Natural killer cell (primary cell): Measurements from ENCODE around the gene TEAD1. TPM values are rescaled to one million over a fixed set of nuclear protein-coding genes. Genes with fewer than 3 reads are reported as not detected.

Experiments used
- ATAC-seq, 3 donors: fragments of 150-1000 bp in 2 of 3; fragments of 200-7000 bp in 1 of 3; cut with Tn5 transposase; 1 replicate in 1 of 3; 2 replicates in 2 of 3; pipeline ENCODE4 v1.10.0; 2021; ENCODE audit warnings: mild to moderate bottlenecking in 2 of 3, moderate library complexity in 2 of 3
- DNase-seq, 2 donors: peaks; one replicate each; pipeline versions ENCODE4 v3.0.0 to v3.0.0-alpha.2; 2013 to 2021; ENCODE audit warnings: mixed read lengths in 1 of 2
- H3K27ac ChIP-seq: one replicate; pipeline ENCODE4 v1.5.1; 2013; ENCODE audit warnings: mild to moderate bottlenecking, low read length
- H3K27me3 ChIP-seq: one replicate; pipeline ENCODE4 v1.6.1; 2013; ENCODE audit warnings: low read length; ENCODE audit not compliant: control insufficient read depth, insufficient read depth
- H3K36me3 ChIP-seq: one replicate; pipeline ENCODE4 v1.6.1; 2013; ENCODE audit warnings: low read length; ENCODE audit not compliant: control insufficient read depth, insufficient read depth
- H3K4me1 ChIP-seq: one replicate; pipeline ENCODE4 v1.6.1; 2013; ENCODE audit warnings: low read length; ENCODE audit not compliant: control insufficient read depth, insufficient read depth
- H3K4me3 ChIP-seq: one replicate; pipeline ENCODE4 v1.5.1; 2013; ENCODE audit warnings: low read length
- H3K9me3 ChIP-seq: one replicate; pipeline ENCODE4 v1.6.1; 2013; ENCODE audit warnings: low read length; ENCODE audit not compliant: control insufficient read depth, insufficient read depth
- H3K27ac Mint-ChIP-seq, 2 donors: one replicate each; pipeline ENCODE4 v1.8.0; 2022; ENCODE audit warnings: mild to moderate bottlenecking in 2 of 2, mixed read lengths in 2 of 2, moderate library complexity in 1 of 2
- H3K27me3 Mint-ChIP-seq, 2 donors: one replicate each; pipeline ENCODE4 v1.8.0; 2022; ENCODE audit warnings: low read depth in 2 of 2, mixed read lengths in 2 of 2
- H3K36me3 Mint-ChIP-seq: one replicate; pipeline ENCODE4 v1.8.0; 2022; ENCODE audit warnings: mixed read lengths
- H3K4me1 Mint-ChIP-seq, 2 donors: one replicate each; pipeline ENCODE4 v1.8.0; 2022; ENCODE audit warnings: mixed read lengths in 2 of 2
- H3K4me3 Mint-ChIP-seq: one replicate; pipeline ENCODE4 v1.8.0; 2022; ENCODE audit warnings: mild to moderate bottlenecking, moderate library complexity, mixed read lengths
- H3K9me3 Mint-ChIP-seq, 2 donors: one replicate each; pipeline ENCODE4 v1.8.0; 2022; ENCODE audit warnings: mixed read lengths in 2 of 2
- WGBS: methylation state at CpG from one replicate; pipeline ENCODE4 v1.1.7; 2013; ENCODE audit warnings: missing lambda C conversion rate; ENCODE audit not compliant: insufficient coverage; 5-methylcytosine and 5-hydroxymethylcytosine counted together
- intact Hi-C: fragments of 100-400 bp; cut with micrococcal nuclease; formaldehyde crosslinking; loops from one replicate; pipeline ENCODE4 v1.14.2; 2022
- total RNA-seq, 4 donors: library from RNA; stranded (reverse); fragments of 120-200 nt in 1 of 4; gene quantifications; one replicate each; pipeline versions ENCODE4 v1.2.3 to v1.2.4, GENCODE V29; 2013 to 2022
- TF ChIP-seq, protein P1 (sequence below): fragments of 200-600 bp; IDR thresholded peaks from one replicate; pipeline ENCODE4 v1.8.0; 2022; ENCODE audit warnings: antibody characterized with exemption

Gene TEAD1
- total RNA-seq, 3 donors from 2014 or later (not counting 1 experiment from before 2014, with no cell fraction given) = not detected

DNA sequence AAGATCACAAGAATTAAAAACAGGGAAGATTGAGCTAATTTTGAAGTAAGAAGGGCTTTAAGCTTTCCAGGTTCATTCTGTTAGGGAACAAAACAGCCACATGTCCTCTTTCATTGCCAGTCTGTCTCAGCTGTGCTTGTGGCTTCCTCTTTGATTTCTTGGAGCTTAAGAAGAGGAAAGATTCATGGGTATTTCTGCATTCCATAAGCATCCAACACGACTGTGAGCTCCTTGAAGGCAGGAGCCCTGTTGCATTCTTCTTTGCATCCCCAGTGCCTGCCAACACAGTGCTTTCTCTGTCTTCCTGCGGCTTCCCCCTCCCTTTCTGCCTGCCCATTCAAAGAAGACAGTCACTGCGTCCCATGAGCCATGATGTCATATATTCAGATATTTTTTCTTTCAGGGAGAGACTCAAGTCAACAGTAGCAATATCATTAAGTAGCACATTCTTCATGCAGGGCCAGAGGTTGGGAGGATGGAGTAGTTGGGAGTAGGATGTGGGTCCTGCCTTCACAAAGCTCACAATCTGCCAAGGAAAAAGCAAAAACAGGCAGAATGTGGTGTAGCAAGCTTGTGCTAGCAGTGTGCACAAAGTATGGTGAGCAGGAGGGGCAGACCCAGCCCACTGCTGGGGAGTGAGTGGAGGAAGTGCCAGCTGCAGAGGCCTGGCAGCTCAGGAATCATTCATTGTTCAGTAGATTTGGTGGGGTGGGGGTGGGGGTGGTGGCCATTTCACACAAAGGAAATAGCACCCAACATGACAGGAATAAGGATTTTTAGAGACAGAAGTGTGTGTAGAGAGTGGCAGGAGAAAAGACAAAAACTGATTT is 172.8 kb downstream of the TEAD1 start:
- intact Hi-C loops = no loop called here

DNA sequence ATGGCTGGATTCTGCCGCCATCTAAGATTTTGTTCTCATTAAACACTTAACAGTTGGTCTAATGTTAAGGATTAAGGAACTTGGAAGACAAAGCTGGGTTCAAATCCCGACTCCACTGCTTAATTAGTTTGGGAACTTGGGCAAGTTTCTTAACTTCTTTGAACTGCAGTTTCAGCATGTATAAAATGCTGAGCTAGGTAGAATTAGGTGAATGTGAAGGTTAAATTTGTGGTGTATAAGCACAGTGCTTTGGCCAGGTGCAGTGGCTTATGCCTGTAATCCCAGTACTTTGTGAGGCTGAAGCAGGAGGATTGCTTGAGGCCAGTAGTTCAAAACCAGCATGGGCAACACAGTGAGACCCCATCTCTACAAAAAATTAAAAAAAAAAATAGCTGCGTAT is 174.2 kb downstream of the TEAD1 start:
- Histone ChIP-seq H3K9me3 (no peaks in the 10 kb centered on the region), H3K36me3 (no peaks in the 10 kb centered on the region), H3K27me3 (peaks cover 6% of the 10 kb centered on the region), H3K4me3 (no peak overlapping the region), H3K4me1 (no peaks in the 10 kb centered on the region), H3K27ac (no peak overlapping the region)
- Mint-ChIP-seq H3K27me3 (peaks cover 6 to 18% of the 10 kb centered on the region in 2 donors), H3K4me1 (no peaks in the 10 kb centered on the region), H3K27ac (no peak overlapping the region), H3K36me3 (no peaks in the 10 kb centered on the region), H3K4me3 (no peak overlapping the region), H3K9me3 (no peaks in the 10 kb centered on the region)
- 82% methylated on average over 3 of the region's 3 CpGs for WGBS
- TF ChIP-seq, protein P1, sequence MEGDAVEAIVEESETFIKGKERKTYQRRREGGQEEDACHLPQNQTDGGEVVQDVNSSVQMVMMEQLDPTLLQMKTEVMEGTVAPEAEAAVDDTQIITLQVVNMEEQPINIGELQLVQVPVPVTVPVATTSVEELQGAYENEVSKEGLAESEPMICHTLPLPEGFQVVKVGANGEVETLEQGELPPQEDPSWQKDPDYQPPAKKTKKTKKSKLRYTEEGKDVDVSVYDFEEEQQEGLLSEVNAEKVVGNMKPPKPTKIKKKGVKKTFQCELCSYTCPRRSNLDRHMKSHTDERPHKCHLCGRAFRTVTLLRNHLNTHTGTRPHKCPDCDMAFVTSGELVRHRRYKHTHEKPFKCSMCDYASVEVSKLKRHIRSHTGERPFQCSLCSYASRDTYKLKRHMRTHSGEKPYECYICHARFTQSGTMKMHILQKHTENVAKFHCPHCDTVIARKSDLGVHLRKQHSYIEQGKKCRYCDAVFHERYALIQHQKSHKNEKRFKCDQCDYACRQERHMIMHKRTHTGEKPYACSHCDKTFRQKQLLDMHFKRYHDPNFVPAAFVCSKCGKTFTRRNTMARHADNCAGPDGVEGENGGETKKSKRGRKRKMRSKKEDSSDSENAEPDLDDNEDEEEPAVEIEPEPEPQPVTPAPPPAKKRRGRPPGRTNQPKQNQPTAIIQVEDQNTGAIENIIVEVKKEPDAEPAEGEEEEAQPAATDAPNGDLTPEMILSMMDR = no peak
- no peak for ATAC-seq
- intact Hi-C loops = no loop called here
- no peak for DNase-seq

More for the DNA sequence above, 172.8 kb downstream of the TEAD1 start:
- ATAC-seq (no peak), DNase-seq (no peak)
- 62% methylated on average over 3 of the region's 3 CpGs for WGBS
- Histone ChIP-seq H3K4me1 (no peaks in the 10 kb centered on the region), H3K27me3 (peaks cover 6% of the 10 kb centered on the region), H3K27ac (no peak overlapping the region), H3K9me3 (no peaks in the 10 kb centered on the region), H3K36me3 (no peaks in the 10 kb centered on the region), H3K4me3 (no peak overlapping the region)
- Mint-ChIP-seq H3K4me1 (no peaks in the 10 kb centered on the region), H3K27ac (no peak overlapping the region), H3K27me3 (peaks cover 4 to 18% of the 10 kb centered on the region in 2 donors), H3K36me3 (no peaks in the 10 kb centered on the region), H3K9me3 (no peaks in the 10 kb centered on the region), H3K4me3 (no peak overlapping the region)
- TF ChIP-seq, protein P1 = no peak

DNA sequence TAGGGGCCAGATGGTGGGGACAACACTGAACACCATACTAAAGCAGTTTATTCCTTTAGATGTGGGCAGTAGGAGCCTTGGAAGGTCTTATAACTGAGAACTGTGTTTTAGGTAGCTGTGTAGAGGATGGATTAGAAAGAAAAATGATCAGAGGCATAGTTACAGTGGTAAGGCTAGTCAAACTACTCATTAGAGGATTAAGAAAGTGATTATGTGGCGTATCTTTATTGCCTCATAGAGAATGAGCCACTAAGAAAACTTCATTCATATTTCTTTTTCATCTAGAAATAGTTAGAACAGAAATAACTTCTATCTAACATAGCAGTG is 179.1 kb downstream of the TEAD1 start:
- H3K9me3 ChIP-seq = no peaks in the 10 kb centered on the region
- H3K36me3 ChIP-seq = no peaks in the 10 kb centered on the region
- no peak overlapping the region for H3K27ac ChIP-seq
- TF ChIP-seq, protein P1 = no peak
- no peaks in the 10 kb centered on the region for H3K4me1 Mint-ChIP-seq
- peaks cover 2% of the 10 kb centered on the region for H3K27me3 ChIP-seq
- H3K4me3 ChIP-seq = no peak overlapping the region
- H3K4me3 Mint-ChIP-seq = no peak overlapping the region
- peaks cover 10 to 18% of the 10 kb centered on the region in 2 donors for H3K27me3 Mint-ChIP-seq
- no peak for DNase-seq
- ATAC-seq = no peak
- no peaks in the 10 kb centered on the region for H3K36me3 Mint-ChIP-seq
- no peaks in the 10 kb centered on the region for H3K9me3 Mint-ChIP-seq
- H3K27ac Mint-ChIP-seq = no peak overlapping the region
- H3K4me1 ChIP-seq = no peaks in the 10 kb centered on the region
- intact Hi-C loops = no loop called here
- no CpG with 5 or more reads among the region's 1 CpG for WGBS
